NCI-H748 (cell line): ENCODE measurements around the gene OPCML.
A peak's percentile ranks its signal among the peaks of the same experiment; 100 is the strongest.

ENCODE experiments used
- DNase-seq: peaks from one replicate; lab custom pipeline; 2025; ENCODE audit not compliant: unreplicated experiment; lab: John Stamatoyannopoulos, UW

OPCML gene

GRCh38 chr11:132777067-132777975 is 755.0 kb downstream of the OPCML start:
- no peak for DNase-seq

- DNase-seq, result no peak
Measured at GRCh38 chr11:132773751-132774150, 758.5 kb downstream of the OPCML start.

GRCh38 chr11:132772703-132773545 is 759.4 kb downstream of the OPCML start:
- DNase-seq, result no peak

- peak; percentile 30 for DNase-seq
Measured at GRCh38 chr11:132771746-132772145, 760.6 kb downstream of the OPCML start.

GRCh38 chr11:132770829-132771530 is 761.3 kb downstream of the OPCML start:
- DNase-seq, result peak; percentile 87

- no peak for DNase-seq
Measured at GRCh38 chr11:132763503-132763902, 768.8 kb downstream of the OPCML start.

GRCh38 chr11:132755934-132756333 is 776.4 kb downstream of the OPCML start:
- DNase-seq, result no peak

- DNase-seq, result peak; percentile 19
Measured at GRCh38 chr11:132751516-132752250, 780.6 kb downstream of the OPCML start.

GRCh38 chr11:132746305-132746704 is 786.0 kb downstream of the OPCML start:
- no peak for DNase-seq

- no peak for DNase-seq
Measured at GRCh38 chr11:132745306-132745705, 787.0 kb downstream of the OPCML start.

GRCh38 chr11:132744771-132745170 is 787.5 kb downstream of the OPCML start:
- DNase-seq, result no peak

- no peak for DNase-seq
Measured at GRCh38 chr11:132743601-132744000, 788.7 kb downstream of the OPCML start.

GRCh38 chr11:132742929-132743328 is 789.4 kb downstream of the OPCML start:
- no peak for DNase-seq

- DNase-seq, result no peak
Measured at GRCh38 chr11:132734217-132734616, 798.1 kb downstream of the OPCML start.

- DNase-seq, result peak; percentile 2
Measured at GRCh38 chr11:132728026-132728425, 804.3 kb downstream of the OPCML start.

GRCh38 chr11:132721526-132721925 is 810.8 kb downstream of the OPCML start:
- no peak for DNase-seq

GRCh38 chr11:132719684-132720083 is 812.6 kb downstream of the OPCML start:
- no peak for DNase-seq

- no peak for DNase-seq
Measured at GRCh38 chr11:132718711-132719671, 813.3 kb downstream of the OPCML start.

- no peak for DNase-seq
Measured at GRCh38 chr11:132717824-132718223, 814.5 kb downstream of the OPCML start.
